GM19328 (cell line): Measurements from ENCODE around the gene WDR33.
A peak's percentile ranks its signal among the peaks of the same experiment; 100 is the strongest.

Source experiments
- ATAC-seq: cut with Tn5 transposase; IDR thresholded peaks from one replicate; pipeline ENCODE4 v1.9.1; 2021; ENCODE audit warnings: mild to moderate bottlenecking, moderate library complexity; ENCODE audit not compliant: unreplicated experiment

Gene WDR33

DNA sequence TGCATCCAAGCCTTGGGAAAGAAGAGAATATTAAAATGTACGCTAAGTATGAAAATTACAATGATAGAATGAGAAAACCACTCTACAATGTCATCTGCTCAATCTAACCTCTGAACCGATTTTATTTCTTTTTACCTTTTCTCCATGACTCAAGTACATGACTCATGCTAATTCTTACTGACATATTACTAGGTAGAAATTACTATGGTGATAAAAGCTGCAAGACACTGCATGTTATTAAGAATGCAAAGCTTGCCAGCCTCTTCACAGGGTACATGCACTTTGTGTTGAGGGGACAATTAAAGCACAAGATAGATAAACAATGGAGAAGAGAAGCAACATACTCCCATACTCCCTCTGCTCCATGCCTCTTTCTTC is 89.0 kb downstream of the WDR33 start:
- ATAC-seq, result no peak

DNA sequence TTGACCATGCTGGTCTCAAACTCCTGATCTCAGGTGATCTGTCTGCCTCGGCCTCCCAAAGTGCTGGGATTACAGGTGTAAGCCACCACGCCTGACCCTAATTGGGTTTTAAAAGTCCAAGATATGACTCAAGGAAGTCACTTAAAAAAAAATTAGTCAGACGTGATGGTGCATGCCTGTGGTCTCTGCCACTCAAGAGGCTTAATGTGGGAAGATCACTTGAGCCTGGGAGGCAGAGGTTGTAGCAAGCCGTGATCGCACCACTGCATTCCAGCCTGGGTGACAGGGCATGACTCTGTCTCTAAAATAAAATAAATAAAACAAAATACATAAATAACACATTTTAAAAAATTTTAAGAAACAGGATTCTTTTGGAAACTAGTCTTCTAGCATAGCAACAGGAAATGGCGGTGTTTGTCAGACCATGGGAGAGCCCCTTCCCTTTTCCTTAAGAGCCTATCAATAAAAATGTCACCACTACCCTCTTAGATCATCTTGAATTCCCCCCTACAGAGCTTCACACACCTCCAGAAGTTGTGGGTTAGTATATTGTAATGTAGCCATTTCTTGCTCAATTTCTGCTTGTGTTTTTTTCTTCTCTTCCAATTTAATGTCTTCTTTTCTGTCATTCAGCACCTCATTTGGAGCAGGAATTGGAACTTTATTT is 89.5 kb downstream of the WDR33 start:
- ATAC-seq, result no peak

DNA sequence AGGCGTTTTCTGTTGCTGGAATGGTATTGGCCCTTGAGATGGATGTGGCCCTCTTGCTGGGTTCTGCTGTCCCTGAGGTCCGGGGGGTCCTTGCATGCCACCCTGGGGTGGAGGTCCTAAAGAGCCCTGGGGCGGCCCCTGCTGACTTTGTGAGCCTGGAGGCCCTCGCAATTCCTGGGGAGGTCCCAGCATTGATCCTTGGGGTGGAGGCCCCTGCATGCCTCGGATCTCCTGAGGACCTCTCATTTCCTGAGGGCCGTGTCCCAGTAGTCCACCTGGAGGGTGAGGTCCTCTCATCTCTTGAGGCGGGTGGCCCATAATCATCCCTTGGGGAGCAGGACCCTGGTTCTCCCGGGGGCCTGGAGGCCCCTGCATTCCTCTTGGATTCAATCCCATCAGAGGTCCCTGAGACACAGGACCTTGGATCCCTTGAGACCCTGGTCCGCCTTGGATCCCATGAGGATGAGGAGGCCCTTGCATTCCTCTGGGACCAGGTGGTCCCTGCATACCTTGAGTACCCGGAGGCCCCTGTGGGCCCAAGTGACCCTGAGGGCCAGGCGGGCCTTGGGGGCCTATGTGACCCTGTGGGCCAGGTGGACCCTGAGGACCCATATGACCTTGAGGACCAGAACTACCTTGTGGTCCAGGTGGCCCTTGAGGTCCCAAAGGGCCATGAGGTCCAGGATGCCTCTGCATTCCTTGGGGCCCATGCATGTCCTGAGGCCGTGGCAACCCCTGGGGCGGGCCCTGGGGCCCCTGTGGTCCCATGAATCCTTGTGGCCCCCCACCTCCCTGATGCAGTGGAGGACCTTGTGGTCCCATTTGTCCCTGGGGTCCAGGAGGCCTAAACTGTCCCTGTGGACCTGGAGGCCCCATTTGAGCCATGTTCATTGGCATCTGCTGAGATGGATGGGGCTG is 91.4 kb downstream of the WDR33 start:
- ATAC-seq, result no peak

DNA sequence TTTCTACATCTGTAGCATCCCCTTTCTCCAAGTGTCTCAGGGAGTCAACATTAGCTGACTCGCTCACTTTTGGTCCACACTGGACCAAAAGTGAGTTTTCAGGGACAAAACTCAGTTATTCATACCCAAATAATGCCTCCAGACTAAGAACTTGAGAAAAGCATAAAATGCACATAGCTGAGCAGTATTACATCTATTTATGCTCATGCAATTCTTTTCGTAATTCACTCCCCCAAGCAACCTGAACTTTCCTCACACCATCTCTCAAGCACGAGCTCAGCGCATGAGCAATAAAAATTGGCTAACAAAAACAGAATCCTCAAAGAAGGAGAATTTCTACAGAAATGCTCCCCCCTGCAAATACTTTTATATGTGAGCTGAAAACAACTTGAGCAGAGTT is 92.7 kb downstream of the WDR33 start:
- ATAC-seq, result no peak

DNA sequence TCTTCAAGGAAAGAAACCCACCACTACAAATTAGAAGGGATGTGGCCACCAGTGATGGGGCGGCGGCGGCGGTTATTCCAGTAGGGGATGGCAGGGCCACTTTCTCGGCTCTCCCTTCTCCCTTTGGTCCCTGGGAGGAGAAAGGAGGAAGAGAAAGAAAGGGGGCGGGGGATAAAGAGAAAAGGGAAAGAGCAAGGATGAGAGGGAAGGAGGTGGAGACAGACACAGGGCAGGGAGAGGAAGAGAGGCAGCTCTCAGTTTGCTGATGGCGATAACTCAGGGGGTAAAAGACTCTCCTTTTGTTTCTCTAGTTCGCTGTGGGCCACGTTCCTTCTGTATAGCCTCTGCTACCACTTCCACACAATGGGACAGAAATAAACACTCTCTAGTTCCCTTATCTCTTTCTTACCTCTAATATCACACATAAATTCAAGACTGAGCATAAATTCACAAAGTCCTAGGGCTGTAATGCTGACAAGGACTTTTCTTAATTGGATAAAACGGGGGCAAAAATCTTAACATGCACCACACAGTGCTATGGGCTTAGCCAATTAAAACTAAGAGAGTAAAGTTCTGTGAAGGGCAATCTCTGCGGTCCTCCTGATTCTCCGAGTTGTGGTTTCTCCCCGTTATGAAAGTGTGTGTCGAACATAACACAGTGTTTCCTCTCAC is 95.1 kb downstream of the WDR33 start:
- ATAC-seq, result no peak

DNA sequence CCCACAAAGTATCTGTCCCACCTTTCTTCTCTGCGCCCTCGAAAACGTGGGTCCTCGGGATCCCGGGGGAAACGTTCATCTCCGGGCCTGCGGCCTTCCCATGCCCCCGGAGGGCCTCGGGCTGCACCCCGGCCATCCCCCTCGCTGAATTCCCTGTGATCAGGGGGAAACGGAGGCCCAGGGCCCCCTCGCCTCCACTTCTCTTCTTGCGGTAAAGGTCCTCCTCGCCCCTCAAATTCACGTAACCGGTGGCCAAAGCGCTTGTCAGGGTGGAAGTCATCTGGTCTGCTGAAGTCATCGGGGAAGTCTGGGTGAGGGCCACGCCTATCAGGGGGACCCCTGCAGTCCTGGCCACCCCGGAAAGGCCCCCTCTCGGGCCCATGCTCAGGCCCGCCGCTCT is 97.4 kb downstream of the WDR33 start:
- ATAC-seq, result no peak

DNA sequence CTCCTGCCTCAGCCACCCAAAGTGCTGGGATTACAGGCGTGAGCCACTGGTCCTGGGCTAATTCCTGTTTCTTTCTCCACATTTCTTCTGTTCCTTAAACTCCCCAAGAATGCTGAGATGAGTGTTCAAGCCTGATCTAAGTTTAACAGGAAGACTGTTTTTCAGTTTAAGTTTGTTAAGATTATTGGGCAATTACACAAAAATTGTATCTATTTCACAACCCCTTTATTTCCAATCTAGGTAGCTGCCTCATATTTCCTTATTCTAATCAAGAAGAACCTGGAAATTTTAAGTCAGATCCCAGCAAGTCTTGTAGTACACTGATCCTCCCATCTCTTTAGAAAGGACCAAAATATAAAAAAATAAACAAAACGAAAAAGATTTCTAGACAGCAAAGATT is 98.0 kb downstream of the WDR33 start:
- no peak for ATAC-seq

DNA sequence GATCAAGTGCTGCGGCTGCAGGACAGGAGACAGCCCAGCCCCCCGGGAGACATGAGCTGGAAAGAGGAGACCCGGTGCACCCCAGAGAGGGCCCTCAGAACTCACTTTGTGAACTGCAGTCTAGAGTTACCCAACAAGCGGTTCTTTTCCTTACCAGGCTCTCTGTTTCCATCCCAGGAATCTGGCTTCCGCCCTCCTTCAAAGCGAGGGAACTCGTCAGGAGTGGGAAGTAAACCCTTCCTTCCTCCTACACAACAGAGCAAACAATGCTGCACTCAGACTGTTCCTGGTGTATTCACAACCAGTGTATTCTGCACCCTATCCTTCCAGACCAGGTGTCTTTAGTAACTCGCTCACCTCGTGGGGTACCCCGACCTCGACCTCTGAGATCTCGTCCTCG is 101.6 kb downstream of the WDR33 start:
- ATAC-seq, result no peak

DNA sequence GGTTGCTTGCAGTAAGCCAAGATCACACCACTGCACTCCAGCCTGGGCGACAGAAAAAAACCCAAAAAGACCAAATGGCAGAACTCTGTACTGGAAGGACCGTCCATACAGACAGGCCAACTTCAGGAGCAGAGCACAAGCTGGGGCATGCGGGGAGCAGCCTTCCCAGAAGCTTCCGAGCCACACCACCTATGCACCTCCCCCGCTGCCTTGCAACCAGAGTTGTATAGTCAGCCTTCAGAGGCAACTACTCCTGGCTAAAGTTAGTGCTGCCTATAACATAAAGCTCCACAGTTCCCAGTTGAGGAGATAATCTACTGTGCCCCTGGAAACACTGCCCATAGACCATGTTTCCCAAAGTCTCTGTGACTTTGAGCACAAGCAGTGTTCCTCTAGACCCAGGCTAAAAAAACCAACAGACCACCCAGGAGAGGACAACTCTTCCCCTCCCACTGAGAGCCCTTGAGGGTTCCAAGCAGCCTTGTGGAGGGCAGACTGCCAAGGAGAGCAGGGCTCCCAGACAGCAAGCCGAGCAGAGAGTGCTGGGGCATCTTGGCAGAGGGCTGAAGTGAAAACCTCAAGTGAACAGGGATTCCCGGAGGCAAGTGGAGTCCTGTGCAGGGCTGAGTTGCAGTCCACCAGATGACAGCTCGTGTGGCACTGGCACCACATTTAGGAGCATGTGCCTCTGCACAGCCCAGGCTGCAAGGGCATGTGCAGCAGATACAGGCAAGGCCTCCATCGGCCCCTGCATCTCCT is 102.9 kb downstream of the WDR33 start:
- ATAC-seq, result no peak

DNA sequence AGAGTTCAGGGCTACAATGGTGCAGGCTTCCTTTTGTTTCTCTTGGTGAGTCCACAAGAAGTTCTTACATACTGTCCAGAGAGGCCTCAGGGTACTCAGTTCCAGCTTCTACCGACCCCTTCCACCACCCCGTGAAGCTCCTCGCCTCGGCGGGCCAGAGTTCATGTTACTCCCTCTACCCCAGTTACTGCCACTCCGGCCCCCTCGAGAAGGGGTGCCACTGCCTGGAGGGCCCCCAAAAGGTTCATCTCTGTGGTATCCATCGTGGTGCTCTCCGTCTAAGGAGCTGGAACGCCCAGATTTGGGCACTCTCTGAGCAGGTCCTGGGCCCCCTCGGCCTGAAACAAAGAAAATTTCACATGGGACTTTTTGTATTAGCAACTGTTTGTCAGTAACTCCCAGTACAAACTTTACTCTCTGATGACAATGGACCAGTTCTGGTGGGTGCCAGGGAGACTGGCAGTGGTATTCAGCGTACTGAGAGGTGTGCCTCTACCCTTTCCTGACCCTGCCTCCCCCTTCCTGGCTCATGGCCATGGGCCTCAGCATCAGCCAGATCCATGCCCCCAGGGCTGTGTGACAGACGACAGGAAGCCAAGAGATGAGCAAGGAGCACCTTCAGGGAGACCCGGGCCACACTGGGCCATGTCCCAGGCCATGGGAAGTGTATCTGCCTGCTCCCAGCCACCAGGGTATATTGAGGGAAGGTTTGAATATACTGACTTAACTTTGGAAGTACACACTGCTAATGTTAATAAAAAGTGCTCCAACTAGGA is 104.6 kb downstream of the WDR33 start:
- ATAC-seq, result no peak

DNA sequence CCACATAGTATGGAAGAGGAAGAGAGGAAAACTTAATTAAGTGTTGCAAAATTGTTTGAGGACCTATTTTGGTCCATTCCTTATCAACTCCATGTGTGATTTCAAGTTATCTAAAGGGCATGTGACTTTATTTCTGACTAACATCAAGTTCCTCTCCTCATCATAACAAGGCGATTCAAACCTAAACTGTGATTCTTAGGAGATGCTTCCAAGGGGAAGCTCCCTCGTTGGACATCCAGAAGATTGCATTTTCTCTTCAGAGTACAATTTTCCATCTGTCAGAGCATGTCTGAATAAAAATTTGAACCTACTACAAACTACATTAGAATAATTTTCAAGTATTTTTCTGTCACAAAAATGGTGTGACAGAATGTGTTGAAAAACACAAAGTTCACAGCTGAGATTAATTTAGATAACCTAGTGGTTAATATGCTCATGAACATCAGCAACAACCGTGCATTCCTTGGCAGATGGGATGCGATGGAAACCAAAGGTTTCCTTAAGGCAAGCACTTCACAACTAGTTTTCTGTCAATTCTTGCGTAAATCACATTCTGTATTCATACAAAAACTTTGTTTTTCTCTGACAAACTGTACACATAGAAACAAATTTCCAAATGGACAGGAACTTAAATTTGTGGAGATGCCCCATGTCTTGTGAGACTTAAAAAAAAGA is 105.4 kb downstream of the WDR33 start:
- ATAC-seq, result no peak

DNA sequence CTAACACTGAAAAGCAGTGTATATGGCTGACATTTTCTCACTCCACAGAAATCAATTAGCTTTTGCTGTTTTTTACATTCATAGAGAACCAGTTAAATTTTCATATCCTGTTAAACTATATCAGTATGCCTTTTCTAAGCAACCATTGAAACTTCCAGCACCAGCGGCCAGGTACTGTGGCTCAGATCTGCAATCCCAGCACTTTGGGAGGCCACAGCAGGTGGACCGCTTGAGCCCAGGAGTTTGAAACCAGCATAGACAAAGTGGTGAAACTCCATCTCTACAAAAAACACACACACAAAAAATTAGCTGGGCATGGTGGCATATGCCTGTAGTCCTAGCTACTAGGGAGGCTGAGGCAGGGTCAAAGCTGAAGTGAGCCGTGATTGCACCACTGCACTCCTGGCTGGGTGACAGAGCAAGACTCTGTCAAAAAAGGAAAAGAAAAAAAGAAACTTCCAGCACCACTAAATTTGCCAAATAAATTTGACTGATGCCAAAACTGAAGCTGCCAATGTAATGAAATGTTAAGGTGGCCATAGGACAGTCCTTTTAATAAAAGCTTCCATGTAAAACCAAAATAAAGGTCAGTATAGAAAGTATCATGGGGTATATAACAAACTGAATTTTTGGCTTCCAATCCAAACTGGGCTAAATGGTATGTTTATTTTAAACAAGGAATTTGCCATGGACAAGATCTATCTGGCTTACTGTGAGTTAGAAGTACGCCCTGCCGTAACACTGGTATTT is 106.2 kb downstream of the WDR33 start:
- no peak for ATAC-seq

DNA sequence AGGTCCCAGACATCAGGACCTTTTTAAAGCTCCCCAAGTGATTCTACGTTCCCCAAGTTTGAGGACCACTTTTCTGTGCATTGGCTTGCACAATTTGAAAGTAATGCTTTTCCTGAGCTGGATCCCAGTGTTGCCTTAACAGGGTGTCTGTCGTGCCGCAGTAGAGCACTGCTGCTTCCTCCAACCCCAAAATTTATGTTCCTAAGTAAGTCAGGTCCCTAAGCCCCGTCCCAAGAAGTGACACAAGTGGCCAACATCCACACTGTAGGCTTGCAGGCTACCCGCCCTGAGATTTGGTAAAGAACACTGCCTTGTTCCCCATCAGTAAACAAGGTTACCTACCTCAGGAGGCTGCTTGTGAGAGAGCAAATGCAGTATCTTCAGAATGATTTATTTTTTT is 107.7 kb downstream of the WDR33 start:
- ATAC-seq, result no peak

DNA sequence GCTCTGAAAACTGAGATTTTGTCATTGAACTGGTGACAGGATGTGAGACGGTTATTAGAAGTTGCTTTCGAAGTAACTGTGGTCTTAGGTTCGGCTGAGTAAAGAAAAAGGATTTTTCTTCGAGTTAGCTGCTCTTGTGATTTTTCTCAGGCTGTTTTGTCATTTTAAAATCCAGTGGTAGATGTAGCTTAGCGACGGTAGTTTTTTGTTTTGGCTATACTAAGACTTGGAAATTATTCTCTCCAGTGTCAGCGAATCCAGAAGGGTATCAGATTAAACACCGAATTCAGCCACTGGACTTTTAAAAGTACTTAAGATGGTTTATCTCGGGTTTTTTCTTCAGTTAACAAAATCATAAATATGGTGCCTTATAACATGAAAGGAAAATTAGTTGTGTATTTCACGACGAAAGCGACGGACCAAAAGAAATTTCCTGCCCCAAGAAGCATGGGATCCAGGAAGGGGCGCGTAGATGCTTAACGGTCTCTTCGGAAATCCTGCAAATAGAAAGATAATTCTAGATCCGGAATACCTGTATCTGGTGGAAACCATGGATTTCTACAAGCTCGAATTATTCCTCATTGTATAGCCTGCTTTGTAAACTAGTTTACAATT is 108.5 kb downstream of the WDR33 start:
- no peak for ATAC-seq

DNA sequence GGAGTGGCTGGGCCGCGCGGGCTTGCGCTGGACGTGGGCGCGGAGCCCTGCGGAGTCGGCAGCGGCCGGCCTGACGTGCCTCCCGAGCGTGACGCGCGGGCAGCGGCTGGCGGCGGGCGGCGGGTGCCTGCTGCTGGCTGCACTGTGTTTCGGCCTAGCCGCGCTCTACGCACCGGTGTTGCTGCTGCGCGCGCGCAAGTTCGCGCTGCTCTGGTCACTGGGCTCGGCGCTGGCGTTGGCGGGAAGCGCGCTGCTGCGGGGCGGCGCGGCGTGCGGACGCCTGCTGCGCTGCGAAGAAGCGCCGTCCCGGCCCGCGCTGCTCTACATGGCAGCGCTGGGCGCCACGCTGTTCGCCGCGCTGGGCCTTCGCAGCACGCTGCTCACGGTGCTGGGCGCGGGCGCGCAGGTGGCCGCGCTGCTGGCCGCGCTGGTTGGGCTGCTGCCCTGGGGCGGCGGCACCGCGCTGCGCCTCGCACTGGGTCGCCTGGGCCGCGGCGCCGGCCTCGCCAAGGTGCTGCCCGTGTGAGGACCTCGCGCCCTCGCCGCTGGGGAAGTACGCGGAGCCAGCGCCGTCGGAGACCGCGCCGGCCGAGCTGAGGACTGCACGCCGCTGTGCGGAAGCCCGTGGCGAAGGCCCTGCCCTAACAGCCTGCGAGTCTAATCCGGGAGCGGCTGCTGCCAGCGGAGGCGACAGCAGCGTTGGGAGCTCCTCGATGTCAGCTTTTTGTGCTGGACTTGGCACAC is 109.1 kb downstream of the WDR33 start:
- peak; percentile 41 for ATAC-seq

DNA sequence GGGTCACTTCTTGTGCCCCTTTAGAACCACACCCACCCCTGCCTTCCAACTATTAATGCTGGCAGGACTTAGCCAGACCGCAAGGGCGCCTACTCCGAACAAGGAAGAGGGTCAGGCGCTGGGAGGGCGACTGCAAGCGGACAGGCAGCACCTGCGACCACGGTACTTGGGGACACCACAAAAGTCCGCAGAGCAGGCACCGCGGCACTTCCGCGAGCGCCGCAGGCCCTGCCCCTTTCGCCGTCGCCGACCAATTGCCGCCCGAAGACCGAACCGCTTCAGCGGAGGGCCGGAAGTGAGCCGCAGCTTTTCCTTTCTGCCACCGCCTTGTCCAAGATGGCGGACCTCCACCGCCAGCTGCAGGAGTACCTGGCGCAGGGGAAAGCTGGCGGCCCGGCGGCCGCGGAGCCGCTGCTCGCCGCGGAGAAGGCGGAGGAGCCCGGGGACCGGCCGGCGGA is 109.7 kb downstream of the WDR33 start, which contains the start of gene SFT2D3:
Gene SFT2D3 (plus strand): TSS at position 305 of the 458 bp plus-strand sequence. CDS start 32 bp downstream, at position 337.
- ATAC-seq, result peak; percentile 59

DNA sequence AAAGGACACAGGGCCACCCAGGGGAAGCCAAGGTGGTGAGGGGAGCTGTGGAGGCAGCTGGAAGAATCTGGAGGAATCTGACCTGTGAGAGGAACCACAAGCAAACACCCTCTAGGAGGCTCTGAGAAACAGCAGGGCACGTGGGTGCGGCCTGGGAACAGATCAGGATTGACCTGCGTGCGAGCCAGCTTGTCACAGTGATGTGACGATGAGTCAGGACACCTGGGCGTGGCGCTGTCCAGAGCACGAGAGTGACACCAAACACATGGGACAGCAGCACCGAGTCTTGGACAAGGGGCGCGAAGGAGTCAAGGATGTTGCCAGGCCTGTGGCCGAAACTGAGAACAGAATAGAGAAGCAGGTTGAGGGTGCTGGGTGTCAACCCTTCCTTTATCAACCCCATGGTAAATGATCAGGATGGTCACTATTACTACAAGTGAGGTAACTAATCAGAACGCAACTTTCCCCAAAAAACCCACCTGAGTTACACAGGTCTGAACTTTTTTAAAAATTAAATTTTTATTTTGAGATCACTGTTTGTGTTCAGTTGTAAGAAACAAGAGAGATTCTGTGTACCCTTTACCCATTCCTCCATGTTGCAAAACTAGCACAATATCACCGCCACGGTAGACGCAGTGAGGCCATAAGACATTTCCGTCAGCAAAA is 110.3 kb downstream of the WDR33 start:
- ATAC-seq, result peak; percentile 44
